HG03095 (cell line): Measurements from ENCODE around the gene SDK1.
"Not testable (repeated sequence)": the region's sequence is repeated elsewhere in the genome, so short reads cannot be mapped to it uniquely, and the experiment has no call there.

ENCODE experiments used
- ATAC-seq: cut with Tn5 transposase; IDR thresholded peaks from one replicate; pipeline ENCODE4 v1.9.1; 2021; ENCODE audit warnings: moderate library complexity; ENCODE audit not compliant: unreplicated experiment

Gene SDK1

GRCh38 chr7:3710122-3710521 lies 409.1 kb downstream of the SDK1 start:
- ATAC-seq = no peak

DNA sequence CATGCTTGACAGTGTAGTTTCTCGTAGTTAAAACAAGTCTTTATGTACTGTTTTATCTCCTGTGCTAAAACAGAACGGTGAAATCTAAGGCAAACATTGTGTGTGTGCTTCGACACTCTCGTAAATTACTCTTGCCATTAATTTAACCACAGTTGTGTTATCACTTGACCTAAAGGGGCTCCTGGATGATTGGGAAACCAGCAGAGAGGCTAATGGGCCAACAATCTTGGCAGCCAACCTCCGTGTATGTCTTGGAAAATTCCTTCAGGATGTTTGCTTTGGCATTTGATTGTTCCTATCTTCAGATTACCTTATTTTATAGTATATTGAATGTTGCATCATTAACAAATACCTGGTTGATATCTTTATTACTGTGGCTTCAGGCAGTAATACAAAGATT lies 409.5 kb downstream of the SDK1 start:
- no peak for ATAC-seq

DNA sequence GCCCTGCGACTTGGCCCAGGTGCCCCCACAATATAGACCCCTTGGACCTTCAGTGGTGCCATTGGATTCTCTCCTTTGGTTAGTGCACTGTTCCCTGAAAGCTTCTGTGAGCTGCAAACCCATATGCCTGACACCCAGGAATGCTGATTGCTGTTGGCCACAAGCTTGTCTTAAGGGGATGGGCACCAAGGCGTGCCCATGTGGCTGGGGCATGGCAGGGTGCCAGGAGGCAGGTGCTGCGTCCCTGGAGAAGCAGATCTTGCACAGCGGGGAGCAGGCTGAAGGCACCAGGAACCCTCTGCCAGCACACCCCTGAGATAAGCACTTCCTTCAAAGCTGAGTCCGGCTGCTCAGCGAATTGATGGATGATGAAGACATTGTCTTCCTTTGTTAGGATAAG lies 411.8 kb downstream of the SDK1 start:
- ATAC-seq = no peak

DNA sequence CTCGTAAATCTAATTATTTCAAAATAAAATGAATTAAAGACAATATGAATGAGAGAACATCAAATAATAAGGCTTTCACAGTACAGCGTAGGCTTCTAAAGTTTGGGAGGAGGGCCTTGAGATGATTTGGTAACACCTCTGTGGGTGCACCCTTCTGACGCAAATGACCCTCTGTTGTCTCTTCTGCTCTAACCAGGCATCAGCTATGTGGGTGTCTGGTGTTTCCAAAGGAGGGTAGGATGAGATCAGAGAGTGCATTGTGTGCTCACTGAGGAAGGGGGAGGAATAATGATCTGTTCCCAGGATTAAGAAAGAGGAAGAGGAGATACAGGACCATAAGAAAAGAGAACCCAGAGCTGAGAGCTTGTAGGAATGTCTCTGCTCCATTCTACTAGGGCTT lies 420.4 kb downstream of the SDK1 start:
- ATAC-seq = no peak

DNA sequence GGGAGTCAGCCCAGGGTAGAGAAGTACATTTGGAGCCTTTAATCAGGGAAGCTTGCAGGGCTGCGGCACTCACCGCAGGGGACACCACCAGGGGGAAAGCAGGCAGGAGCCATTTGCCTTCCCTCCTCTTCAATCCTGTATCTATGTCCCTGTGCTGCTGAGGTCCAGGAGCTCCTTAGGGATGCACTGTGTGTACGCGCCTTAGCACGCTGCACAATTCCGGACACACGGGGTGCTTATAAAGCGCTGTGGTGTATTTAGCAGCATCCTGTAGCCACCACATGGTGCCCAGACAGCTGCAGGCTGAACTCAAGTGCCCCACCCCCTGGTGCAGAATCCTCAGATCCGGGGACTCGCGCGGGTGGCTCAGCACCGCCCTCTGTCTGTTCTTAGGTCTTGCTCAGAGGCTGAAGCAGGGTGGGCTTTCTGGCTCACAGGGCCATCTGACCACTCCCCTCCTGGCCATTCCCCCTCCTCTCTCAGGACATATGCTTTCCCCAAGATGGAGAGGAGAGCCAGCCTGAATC lies 421.4 kb downstream of the SDK1 start:
- no peak for ATAC-seq

DNA sequence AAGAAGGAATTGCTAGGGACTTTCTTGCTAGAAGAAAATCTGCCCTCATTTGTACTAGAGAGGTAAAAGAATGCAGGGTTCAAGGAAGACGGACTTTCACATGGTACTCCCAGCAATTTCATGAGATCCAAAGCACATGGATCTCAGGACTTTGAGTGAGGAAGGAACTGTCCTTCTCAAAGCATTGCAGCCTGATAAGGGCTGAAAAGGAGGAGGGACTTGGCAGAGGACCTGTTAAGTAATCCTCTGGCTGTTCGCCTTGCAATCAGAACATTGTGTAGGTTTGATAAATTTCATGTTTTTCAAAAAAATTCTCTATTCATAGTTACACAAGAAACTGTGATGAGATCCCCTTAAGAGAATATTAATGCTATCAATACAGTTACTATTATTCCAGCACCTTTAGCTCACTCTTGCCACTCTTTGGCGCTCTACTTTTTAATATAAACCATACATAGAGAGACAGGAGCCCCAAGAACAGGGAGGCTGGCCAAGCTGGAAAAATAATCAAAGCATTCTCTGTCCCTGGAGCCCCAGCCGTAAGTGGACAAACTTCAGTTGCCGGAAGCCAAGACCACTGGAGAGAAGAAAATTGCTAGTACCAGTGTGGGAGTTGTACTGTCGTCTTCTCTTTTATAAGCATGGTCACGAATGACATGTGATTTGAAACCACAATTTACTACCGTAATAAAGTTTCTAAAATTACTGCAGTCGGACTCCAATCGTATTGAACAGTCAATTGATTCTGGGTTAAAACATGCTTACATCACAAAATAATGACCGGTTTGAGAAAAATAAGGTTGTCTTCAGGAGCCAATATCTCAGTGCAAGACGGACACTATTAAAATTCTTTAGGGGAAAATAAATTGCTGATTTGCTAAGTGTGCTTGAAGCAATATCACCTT lies 424.4 kb downstream of the SDK1 start:
- ATAC-seq = no peak

DNA sequence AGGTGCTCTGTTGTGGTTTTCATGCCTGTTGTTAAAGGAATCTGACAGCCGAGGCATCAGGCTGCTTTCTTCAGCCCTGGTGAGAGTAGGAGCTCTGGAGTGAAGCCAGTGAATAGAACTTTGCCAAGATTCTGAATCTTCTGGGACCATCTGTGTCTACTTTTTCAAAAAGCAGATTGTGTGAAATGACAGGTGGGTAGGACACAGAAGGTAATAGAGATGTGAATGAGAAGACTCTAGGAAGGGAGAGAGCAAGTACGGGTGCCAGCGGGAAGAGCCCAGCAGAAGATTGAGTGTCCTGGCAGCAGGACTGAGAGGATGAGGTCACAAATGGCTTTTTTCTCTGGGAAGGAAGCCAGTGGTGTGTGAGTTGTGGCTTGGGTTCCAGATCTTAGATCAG lies 429.2 kb downstream of the SDK1 start:
- ATAC-seq = no peak

DNA sequence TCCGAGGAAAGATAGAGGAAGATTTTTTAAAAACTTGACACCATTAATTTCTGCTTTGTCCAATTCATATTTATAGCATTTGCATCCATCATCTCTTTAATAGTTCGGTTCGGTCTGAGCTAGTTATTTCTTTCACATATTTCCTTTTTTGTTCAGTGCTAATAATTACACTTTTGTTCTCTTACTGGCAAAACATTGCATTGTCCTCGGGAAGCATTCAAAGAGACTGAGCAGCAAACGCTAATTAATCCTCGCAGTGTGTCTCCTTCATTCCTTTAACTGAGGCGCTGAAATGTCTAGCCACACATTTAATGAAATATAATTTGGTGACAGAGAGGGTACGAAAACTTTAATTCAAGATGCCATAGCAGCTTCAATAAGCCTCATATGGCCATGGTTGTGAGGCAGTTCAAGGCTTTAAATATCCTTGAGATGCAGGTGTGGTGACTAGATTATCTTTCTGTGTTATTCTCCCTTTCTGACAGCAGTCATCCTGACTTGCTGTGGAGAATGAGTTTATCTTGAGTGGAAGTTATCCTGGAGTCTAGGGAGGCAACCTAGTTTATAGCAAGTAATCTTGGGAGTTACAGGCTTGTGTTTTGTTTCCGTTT lies 431.4 kb downstream of the SDK1 start:
- ATAC-seq = no peak

DNA sequence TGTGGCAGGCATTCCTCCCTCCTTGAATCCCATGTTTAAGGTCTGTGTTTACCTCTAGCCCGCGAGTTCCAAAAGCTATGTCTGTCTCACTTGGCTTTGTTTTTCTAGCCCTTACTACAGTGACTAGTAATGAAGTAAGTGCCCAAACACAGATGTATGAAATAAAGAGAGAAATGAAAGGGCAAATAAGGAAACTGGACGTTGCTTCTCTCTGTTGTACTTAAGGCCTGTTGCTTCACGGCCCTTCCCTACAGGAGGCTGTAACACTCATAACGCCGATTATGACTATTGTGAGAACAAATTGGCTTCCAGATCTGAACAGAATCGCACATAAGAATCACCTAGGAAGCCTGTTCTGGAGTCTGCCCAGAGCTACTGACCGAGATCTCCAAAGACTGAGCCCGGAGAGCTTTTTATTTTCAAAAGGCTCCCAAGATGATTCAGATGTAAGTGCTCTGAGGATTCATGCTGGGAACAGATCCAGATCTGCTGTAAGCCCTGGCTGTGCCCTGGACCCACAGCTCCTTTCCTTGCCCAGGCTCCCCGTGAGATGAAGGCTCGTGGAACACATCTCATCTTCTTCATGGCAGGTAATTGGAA lies 432.6 kb downstream of the SDK1 start:
- ATAC-seq = no peak

DNA sequence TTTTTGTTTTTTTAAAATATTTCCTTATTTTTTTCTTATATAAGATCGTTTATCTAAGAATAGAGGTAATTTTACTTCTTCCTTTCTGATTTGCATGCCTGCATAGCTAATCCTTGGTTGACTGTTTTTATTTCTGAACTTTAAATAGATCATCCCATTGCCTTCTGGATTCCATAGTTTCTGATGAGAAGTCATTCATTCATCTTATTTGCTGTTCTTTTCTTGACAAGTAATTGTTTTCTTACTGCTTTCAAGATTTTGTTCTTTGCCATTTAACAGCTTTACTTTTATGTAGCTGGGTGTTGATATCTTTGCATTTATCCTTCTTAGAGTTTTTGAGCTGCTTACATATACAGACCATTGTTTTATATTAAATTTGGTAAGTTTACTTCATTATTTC lies 437.9 kb downstream of the SDK1 start:
- ATAC-seq = no peak

- ATAC-seq = no peak
Measured at GRCh38 chr7:3739983-3740382, 438.9 kb downstream of the SDK1 start.

- no peak for ATAC-seq
Measured at GRCh38 chr7:3747467-3747866, 446.4 kb downstream of the SDK1 start.

DNA sequence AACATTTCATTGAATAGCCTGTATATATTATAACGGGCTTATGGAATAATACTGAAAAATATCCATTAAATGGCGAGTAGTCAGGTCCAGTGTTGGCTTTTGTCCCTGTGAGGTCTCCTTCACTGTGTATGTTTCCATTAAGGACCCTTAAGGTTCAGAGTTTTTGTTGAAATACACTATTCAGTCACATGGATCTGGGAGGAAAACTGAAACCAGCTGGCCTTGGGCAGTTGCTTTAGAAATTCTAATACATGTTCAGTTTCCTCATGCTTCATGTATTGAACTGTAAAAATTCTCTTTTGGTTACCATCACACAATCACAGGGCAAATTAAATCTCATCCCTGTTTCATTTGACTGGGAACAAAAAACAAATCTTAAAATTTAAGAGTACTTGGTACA lies 447.3 kb downstream of the SDK1 start:
- no peak for ATAC-seq

- no peak for ATAC-seq
Measured at GRCh38 chr7:3753868-3754267, 452.8 kb downstream of the SDK1 start.

DNA sequence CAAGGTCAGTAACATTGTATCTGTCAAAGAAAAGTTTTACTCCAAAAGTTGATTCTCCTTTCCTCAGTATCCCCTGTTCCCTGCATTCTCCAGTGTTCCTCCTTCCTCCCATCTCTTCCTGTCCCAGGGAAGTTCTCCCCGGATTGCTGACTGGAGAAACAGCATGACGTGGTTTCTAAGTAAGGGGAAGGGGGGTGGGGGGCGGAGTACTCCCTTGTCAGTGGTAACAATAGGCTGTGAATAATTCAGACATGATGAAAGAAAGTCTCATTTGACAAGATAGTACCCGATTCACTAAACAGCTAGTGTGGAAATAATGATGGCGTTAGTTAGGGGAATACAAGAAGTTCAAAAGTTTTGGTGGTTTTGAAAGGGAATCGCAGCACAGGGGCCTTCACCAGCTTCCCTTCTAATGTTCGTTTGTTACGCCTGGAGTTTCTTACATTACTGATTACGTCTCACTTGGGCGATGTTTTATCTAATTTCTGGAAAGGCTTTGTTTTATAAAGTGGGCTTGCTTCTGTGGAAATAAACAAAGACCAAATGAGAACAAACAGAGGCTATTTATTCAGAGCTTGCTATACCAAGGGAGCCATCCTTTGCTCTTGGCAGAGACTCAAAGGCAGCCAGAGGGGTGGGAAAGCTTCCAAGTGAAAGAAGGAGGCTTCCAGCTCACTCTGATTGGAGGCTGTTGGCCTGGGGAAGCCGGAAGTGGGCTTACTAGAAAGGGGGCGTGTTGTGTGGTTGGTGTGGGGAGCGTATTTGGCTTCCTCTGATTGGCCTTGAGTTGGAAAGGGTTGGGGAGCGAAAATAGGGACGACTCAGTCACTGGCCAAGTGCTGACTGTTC lies 453.7 kb downstream of the SDK1 start:
- ATAC-seq = no peak

- ATAC-seq = not testable (repeated sequence)
Measured at GRCh38 chr7:3755778-3756453, 454.9 kb downstream of the SDK1 start.

DNA sequence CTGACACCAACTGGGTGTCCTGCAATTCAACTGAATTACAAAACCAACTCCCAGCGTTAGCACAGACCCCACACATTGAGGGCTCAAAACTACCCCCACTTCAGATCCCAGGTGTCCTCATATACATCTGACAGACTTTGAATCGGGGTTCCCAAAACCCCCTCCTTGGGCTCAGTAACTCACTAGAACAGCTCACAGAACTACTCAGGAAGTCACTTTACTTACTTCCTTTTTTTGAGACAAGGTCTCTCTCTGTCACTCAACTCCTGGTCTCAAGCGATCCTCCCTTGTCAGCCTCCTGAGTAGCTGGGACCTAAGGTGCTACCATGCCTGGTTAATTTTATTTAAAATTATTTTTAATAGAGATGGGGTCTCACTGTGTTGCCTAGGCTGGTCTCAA lies 456.0 kb downstream of the SDK1 start:
- no peak for ATAC-seq

GRCh38 chr7:3760651-3761050 lies 459.6 kb downstream of the SDK1 start:
- ATAC-seq = no peak

- ATAC-seq = no peak
Measured at GRCh38 chr7:3762146-3762831, 461.2 kb downstream of the SDK1 start.
